ENCODE measurements around the gene HAPLN1.

GRCh38 chr5:83701886-83702285 is 18.8 kb downstream of the HAPLN1 start:
- TF ChIP-seq CTCF (IDR thresholded peaks at IDR 0.05; ENCODE audit: low read depth, low read length, poor library complexity, severe bottlenecking) = no peak
- TF ChIP-seq EZH2phosphoT487 (IDR thresholded peaks at IDR 0.05; ENCODE audit: borderline replicate concordance, low read length) = no peak
